Neural cell (in vitro differentiated cells): ENCODE measurements around the gene ADAMTS20. TPM values are rescaled to one million over a fixed set of nuclear protein-coding genes. Genes with fewer than 3 reads are reported as not detected.

Experiments
- H2AFZ ChIP-seq: fragments of 200-600, 300-800 bp; sonication (generic), shearing (Covaris generic); 2 replicates; pipeline ENCODE4 v1.6.0; 2014; ENCODE audit warnings: low read depth, mild to moderate bottlenecking, antibody characterized with exemption, low read length, moderate library complexity
- H3F3A ChIP-seq: fragments of 200-600 bp; shearing (Covaris generic); 2 replicates; pipeline ENCODE4 v1.6.1; 2016; ENCODE audit warnings: mild to moderate bottlenecking, moderate library complexity, mixed read lengths, antibody characterized with exemption, low read length; ENCODE audit not compliant: insufficient read depth, poor library complexity, severe bottlenecking
- H3K27ac ChIP-seq: fragments of 200-600, 300-800 bp; sonication (generic), shearing (Covaris generic); 2 replicates; pipeline ENCODE4 v1.5.1; 2014; ENCODE audit warnings: mild to moderate bottlenecking, low read length, moderate library complexity
- H3K27me3 ChIP-seq: fragments of 300-800, 200-600 bp; sonication (generic), shearing (Covaris generic); 2 replicates; pipeline ENCODE4 v1.6.0; 2014; ENCODE audit warnings: mild to moderate bottlenecking, low read depth, low read length, moderate library complexity; ENCODE audit not compliant: insufficient read depth
- H3K36me3 ChIP-seq: fragments of 300-800, 200-600 bp; sonication (generic), shearing (Covaris generic); 2 replicates; pipeline ENCODE4 v1.5.1; 2014; ENCODE audit warnings: mild to moderate bottlenecking, antibody characterized with exemption, low read length, moderate library complexity; ENCODE audit not compliant: insufficient read depth
- H3K4me2 ChIP-seq: fragments of 300-800, 200-600 bp; sonication (generic), shearing (Covaris generic); 2 replicates; pipeline ENCODE4 v1.6.0; 2014; ENCODE audit warnings: mild to moderate bottlenecking, low read length
- H3K4me3 ChIP-seq: fragments of 300-800, 200-600 bp; sonication (generic), shearing (Covaris generic); 2 replicates; pipeline ENCODE4 v1.5.1; 2014; ENCODE audit warnings: mild to moderate bottlenecking, low read length, moderate library complexity
- H3K79me2 ChIP-seq: fragments of 200-600 bp; shearing (Covaris generic); replicated peaks from 2 replicates; pipeline ENCODE4 v1.6.0; 2014; ENCODE audit warnings: mild to moderate bottlenecking, low read length, moderate library complexity; ENCODE audit not compliant: insufficient read depth
- H3K9ac ChIP-seq: fragments of 300-800, 200-600 bp; sonication (generic), shearing (Covaris generic); 2 replicates; pipeline ENCODE4 v1.6.1; 2016; ENCODE audit warnings: mild to moderate bottlenecking, low read length, mixed read lengths
- H3K9me2 ChIP-seq: fragments of 200-600 bp; shearing (Covaris generic); 2 replicates; pipeline ENCODE4 v1.6.1; 2016; ENCODE audit warnings: mild to moderate bottlenecking, low read length, mixed read lengths; ENCODE audit not compliant: insufficient read depth
- H3K9me3 ChIP-seq: fragments of 200-600, 300-800 bp; sonication (generic), shearing (Covaris generic); 2 replicates; pipeline ENCODE4 v1.6.1; 2016; ENCODE audit warnings: mild to moderate bottlenecking, mixed run types, low read length, moderate library complexity, mixed read lengths
- H4K20me1 ChIP-seq: fragments of 200-600 bp; shearing (Covaris generic); 2 replicates; pipeline ENCODE4 v1.6.1; 2016; ENCODE audit warnings: mild to moderate bottlenecking, mixed run types; ENCODE audit not compliant: insufficient read depth
- CTCF ChIP-seq: fragments of 450-650 bp; IDR thresholded peaks from 2 replicates; pipeline ENCODE4 v1.5.1; 2014; ENCODE audit warnings: antibody characterized with exemption, mild to moderate bottlenecking, moderate library complexity; ENCODE audit not compliant: poor library complexity, severe bottlenecking
- EP300 ChIP-seq: fragments of 450-650 bp; conservative IDR thresholded peaks from 2 replicates; pipeline ENCODE4 v1.6.1; 2014; ENCODE audit warnings: antibody characterized with exemption, mild to moderate bottlenecking, moderate library complexity; ENCODE audit not compliant: poor library complexity, severe bottlenecking
- EZH2 ChIP-seq: fragments of 200-600, 300-800 bp; shearing (Covaris generic), sonication (generic); IDR thresholded peaks from 2 replicates; pipeline ENCODE4 v1.6.1; 2014; ENCODE audit warnings: antibody characterized with exemption, low read length, borderline replicate concordance, mild to moderate bottlenecking; ENCODE audit not compliant: insufficient read depth, poor library complexity, severe bottlenecking
- MXI1 ChIP-seq: fragments of 450-650 bp; conservative IDR thresholded peaks from 2 replicates; pipeline ENCODE4 v1.6.1; 2014; ENCODE audit warnings: antibody characterized with exemption, mild to moderate bottlenecking; ENCODE audit not compliant: poor library complexity, severe bottlenecking
- POLR2AphosphoS5 ChIP-seq: IDR thresholded peaks from 2 replicates; pipeline ENCODE4 v1.6.1; 2012
- RAD21 ChIP-seq: fragments of 450-650 bp; conservative IDR thresholded peaks from 2 replicates; pipeline ENCODE4 v1.6.1; 2014; ENCODE audit warnings: antibody characterized with exemption, mild to moderate bottlenecking, moderate library complexity
- REST ChIP-seq: IDR thresholded peaks from 2 replicates; pipeline ENCODE4 v1.6.1; 2012; ENCODE audit warnings: borderline replicate concordance
- SMC3 ChIP-seq: fragments of 450-650 bp; conservative IDR thresholded peaks from 2 replicates; pipeline ENCODE4 v1.6.1; 2014; ENCODE audit warnings: antibody characterized with exemption, mild to moderate bottlenecking, moderate library complexity; ENCODE audit not compliant: poor library complexity
- TAF1 ChIP-seq: IDR thresholded peaks from 2 replicates; pipeline ENCODE4 v1.6.1; 2012; ENCODE audit warnings: low read depth
- polyA minus RNA-seq: library from RNA; depleted of rRNA, polyadenylated mRNA; stranded (reverse); fragments of >200 nt; gene quantifications from 2 replicates; pipeline ENCODE4 v1.2.3, GENCODE V29; 2014
- polyA plus RNA-seq: library from polyadenylated mRNA; depleted of rRNA; stranded (reverse); fragments of >200 nt; gene quantifications from 2 replicates; pipeline ENCODE4 v1.2.3, GENCODE V29; 2014

Gene ADAMTS20
- 0.14 and 0.72 TPM in 2 replicates for polyA plus RNA-seq
- 0.97 and 1.0 TPM in 2 replicates for polyA minus RNA-seq

- peak within 1 kb of the TSS; percentile 92 for H3K4me3 ChIP-seq
- no peaks in the 10 kb centered on the region for H4K20me1 ChIP-seq
- H3K79me2 ChIP-seq = no peaks in the 10 kb centered on the region
- H3F3A ChIP-seq = no peaks in the 10 kb centered on the region
- H3K27ac ChIP-seq = no peak within 1 kb of the TSS
- TF ChIP-seq POLR2AphosphoS5 = peak; percentile 29
- no peak for TF ChIP-seq REST
- TF ChIP-seq EZH2 = no peak
- peak; percentile 35 for TF ChIP-seq SMC3
- TF ChIP-seq EP300 = no peak
- no peak for TF ChIP-seq RAD21
- TF ChIP-seq CTCF = peak; percentile 56
- TF ChIP-seq MXI1 = peak; percentile 10
- no peak for TF ChIP-seq TAF1
- no peaks in the 10 kb centered on the region for H3K9me3 ChIP-seq
- H3K27me3 ChIP-seq = peaks cover 21% of the 10 kb centered on the region
- peak within 1 kb of the TSS; percentile 53 for H3K9ac ChIP-seq
- no peaks in the 10 kb centered on the region for H3K36me3 ChIP-seq
- H3K9me2 ChIP-seq = no peaks in the 10 kb centered on the region
- H3K4me2 ChIP-seq = peak within 1 kb of the TSS; percentile 74
- H2AFZ ChIP-seq = peak within 1 kb of the TSS; percentile 58
Measured at GRCh38 chr12:43551971-43552559, at the start of gene ADAMTS20. ADAMTS20 (minus strand) TSS chr12:43552203; CDS start chr12:43551921, 282 bp downstream.

GRCh38 chr12:43599708-43600107 is 47.7 kb upstream of the ADAMTS20 start:
- no peaks in the 10 kb centered on the region for H3K9me2 ChIP-seq
- H2AFZ ChIP-seq = no peak overlapping the region
- H3K4me3 ChIP-seq = no peak overlapping the region
- no peak for TF ChIP-seq RAD21
- no peak for TF ChIP-seq CTCF
- no peak for TF ChIP-seq REST
- no peak for TF ChIP-seq SMC3
- TF ChIP-seq MXI1 = no peak
- TF ChIP-seq EP300 = no peak
- no peak for TF ChIP-seq POLR2AphosphoS5
- TF ChIP-seq EZH2 = no peak
- no peak for TF ChIP-seq TAF1
- no peaks in the 10 kb centered on the region for H3K79me2 ChIP-seq
- H3K9me3 ChIP-seq = no peaks in the 10 kb centered on the region
- no peaks in the 10 kb centered on the region for H3K36me3 ChIP-seq
- no peak overlapping the region for H3K4me2 ChIP-seq
- H3F3A ChIP-seq = no peaks in the 10 kb centered on the region
- no peaks in the 10 kb centered on the region for H3K27me3 ChIP-seq
- no peaks in the 10 kb centered on the region for H4K20me1 ChIP-seq
- H3K27ac ChIP-seq = no peak overlapping the region
- H3K9ac ChIP-seq = no peak overlapping the region
